ENCODE data around the gene SLC36A3.

Gene SLC36A3

DNA sequence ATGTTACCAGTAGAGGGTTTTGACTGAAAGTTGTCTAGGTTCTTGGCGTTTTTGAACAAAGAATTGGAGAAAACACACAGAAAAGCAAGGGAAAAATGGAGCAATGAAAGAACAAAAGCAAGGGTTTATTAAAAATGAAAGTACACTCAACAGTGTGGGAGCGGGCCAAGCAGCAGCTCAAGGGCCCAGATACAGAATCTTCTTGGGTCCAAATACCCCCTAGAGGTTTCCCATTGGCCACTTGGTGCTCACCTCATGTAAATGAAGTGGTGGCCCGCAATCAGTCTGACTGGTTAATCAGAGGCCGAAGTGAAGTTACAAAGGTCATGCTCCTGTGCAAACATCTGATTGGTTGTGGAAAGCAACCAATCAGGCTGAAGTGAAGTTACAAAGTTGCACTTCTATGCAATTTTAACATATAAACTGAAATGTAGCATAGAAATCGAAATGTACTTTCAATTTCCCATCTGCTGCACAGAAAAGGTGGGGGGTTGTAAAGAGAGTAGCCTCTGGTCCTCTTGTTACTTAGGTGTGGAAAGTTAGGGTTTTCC lies 52.5 kb downstream of the SLC36A3 start:
- H3K4me3 ChIP-seq (replicated peaks; ENCODE audit: low read depth, low read length): no peak overlapping the region
- no peak for DNase-seq (ENCODE audit: extremely low read depth, insufficient read length)

DNA sequence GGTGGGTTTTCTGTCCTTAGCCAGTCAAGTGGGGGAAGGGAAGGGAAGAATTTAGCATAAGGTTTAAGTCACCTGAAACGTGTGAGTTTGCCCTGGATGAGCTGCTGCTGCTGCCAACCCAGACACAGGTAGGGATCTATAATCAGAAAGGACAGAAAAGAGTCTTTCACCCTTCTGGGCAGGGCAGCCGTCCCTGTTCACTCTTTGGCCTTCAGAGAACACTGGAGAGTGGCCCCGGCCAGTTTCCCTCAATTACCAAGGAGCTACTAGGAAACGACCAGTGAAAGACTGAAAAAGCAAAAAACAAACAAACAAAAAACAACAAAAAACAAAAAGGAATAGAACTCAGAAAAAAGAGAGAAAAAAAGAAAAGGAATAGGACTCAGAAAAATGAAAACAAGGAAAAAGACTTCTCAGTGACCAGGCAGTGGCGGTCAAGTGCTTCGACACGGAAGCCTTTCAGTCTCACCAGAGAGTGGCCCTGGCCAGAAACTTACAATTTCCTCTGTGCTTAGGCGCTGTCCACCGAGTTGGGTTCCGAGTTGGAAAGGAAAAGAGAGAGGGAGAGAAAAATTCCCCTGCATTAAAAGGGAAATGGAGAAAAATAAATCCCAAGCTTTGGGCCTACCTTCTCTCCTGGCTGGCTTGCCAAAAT lies 53.1 kb downstream of the SLC36A3 start:
- no peaks in the 10 kb centered on the region for H3K27me3 ChIP-seq (replicated peaks; ENCODE audit: control insufficient read depth, insufficient read depth, low read length)
- H3K36me3 ChIP-seq (ENCODE audit: control insufficient read depth, insufficient read depth, low read length): no peaks in the 10 kb centered on the region
- TF ChIP-seq, protein P1, sequence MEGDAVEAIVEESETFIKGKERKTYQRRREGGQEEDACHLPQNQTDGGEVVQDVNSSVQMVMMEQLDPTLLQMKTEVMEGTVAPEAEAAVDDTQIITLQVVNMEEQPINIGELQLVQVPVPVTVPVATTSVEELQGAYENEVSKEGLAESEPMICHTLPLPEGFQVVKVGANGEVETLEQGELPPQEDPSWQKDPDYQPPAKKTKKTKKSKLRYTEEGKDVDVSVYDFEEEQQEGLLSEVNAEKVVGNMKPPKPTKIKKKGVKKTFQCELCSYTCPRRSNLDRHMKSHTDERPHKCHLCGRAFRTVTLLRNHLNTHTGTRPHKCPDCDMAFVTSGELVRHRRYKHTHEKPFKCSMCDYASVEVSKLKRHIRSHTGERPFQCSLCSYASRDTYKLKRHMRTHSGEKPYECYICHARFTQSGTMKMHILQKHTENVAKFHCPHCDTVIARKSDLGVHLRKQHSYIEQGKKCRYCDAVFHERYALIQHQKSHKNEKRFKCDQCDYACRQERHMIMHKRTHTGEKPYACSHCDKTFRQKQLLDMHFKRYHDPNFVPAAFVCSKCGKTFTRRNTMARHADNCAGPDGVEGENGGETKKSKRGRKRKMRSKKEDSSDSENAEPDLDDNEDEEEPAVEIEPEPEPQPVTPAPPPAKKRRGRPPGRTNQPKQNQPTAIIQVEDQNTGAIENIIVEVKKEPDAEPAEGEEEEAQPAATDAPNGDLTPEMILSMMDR (IDR thresholded peaks at IDR 0.05; ENCODE audit: insufficient read depth, low read length, poor library complexity, severe bottlenecking): no peak
- DNase-seq (ENCODE audit: extremely low read depth, insufficient read length): no peak
- no peak overlapping the region for H3K4me3 ChIP-seq (replicated peaks; ENCODE audit: low read depth, low read length)

More for the DNA sequence above, 52.5 kb downstream of the SLC36A3 start:
- TF ChIP-seq, protein P1 (IDR thresholded peaks at IDR 0.05; ENCODE audit: insufficient read depth, low read length, poor library complexity, severe bottlenecking): no peak
- Histone ChIP-seq H3K27me3 (replicated peaks; ENCODE audit: control insufficient read depth, insufficient read depth, low read length) (no peaks in the 10 kb centered on the region), H3K36me3 (ENCODE audit: control insufficient read depth, insufficient read depth, low read length) (no peaks in the 10 kb centered on the region)

DNA sequence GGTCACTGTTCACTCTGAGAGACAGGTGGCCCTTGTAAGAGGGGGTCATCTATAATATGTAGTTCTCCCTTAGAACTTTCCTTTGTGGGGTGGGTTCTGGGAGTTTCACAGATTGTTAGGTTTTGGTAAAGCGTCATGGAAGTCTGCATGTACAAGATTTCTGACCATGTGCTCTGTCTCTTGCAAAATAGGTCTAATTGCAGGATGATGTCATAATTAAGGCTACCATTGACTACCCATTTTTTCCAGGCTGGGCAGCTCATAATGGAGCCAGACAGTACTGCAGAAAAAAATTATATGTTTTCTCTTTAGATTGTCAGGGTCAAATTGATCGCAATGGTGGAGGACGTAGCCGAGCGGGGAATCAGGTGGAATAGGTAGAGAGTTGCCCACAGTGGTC lies 54.3 kb downstream of the SLC36A3 start:
- Histone ChIP-seq H3K27me3 (replicated peaks; ENCODE audit: control insufficient read depth, insufficient read depth, low read length) (no peaks in the 10 kb centered on the region), H3K4me3 (replicated peaks; ENCODE audit: low read depth, low read length) (no peak overlapping the region), H3K36me3 (ENCODE audit: control insufficient read depth, insufficient read depth, low read length) (no peaks in the 10 kb centered on the region)
- TF ChIP-seq, protein P1 (IDR thresholded peaks at IDR 0.05; ENCODE audit: insufficient read depth, low read length, poor library complexity, severe bottlenecking): no peak
- no peak for DNase-seq (ENCODE audit: extremely low read depth, insufficient read length)

DNA sequence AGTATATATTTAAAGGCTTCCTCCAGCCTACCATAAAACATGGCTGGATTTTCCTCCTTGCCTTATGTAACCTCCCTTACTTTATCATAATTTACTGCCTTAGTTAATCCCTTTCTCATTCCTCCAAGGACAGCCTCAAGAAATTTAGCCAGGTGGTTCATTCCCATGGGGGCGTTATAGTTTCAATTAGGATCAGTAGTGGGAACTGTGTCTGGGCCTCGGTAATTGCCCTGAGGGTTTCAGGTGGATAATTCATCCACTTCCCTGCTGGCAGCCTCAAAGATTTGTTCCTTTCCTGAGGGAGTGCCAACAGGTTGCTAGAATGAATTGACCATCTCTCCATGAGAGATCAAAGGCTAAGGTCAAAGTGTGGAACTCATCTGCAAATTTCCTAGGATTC lies 54.9 kb downstream of the SLC36A3 start:
- TF ChIP-seq, protein P1 (IDR thresholded peaks at IDR 0.05; ENCODE audit: insufficient read depth, low read length, poor library complexity, severe bottlenecking): no peak
- H3K4me3 ChIP-seq (replicated peaks; ENCODE audit: low read depth, low read length): no peak overlapping the region
- no peaks in the 10 kb centered on the region for H3K27me3 ChIP-seq (replicated peaks; ENCODE audit: control insufficient read depth, insufficient read depth, low read length)
- H3K36me3 ChIP-seq (ENCODE audit: control insufficient read depth, insufficient read depth, low read length): no peaks in the 10 kb centered on the region
- no peak for DNase-seq (ENCODE audit: extremely low read depth, insufficient read length)

DNA sequence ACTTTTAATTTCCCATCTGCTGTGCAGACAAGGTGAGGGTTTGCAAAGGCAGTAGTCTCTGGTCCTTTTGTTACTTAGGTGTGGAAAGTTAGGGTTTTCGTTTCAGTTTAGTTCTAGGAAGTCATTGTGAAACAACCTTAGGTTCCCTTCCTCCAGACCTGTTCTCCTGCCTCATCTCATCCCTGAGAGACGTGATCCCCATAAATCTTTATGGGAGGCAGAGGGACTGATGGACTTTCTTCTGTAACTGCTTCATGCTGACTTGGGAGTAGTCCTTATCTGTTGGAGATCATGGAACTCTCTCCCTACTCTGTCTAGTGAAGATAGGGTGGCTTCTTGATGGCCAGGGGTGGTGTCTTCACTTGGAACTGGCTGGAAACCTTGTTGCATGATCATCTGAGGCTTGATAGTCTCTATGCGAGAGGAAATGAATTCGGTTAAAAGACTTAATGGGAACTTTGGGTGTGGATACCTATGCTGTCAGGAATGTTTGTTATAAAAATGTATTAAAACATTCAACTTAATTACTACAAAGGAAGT lies 57.8 kb downstream of the SLC36A3 start:
- Histone ChIP-seq H3K27me3 (replicated peaks; ENCODE audit: control insufficient read depth, insufficient read depth, low read length) (no peaks in the 10 kb centered on the region), H3K4me3 (replicated peaks; ENCODE audit: low read depth, low read length) (no peak overlapping the region), H3K36me3 (ENCODE audit: control insufficient read depth, insufficient read depth, low read length) (no peaks in the 10 kb centered on the region)
- TF ChIP-seq, protein P1 (IDR thresholded peaks at IDR 0.05; ENCODE audit: insufficient read depth, low read length, poor library complexity, severe bottlenecking): no peak
- DNase-seq (ENCODE audit: extremely low read depth, insufficient read length): no peak

Data from GM06990 (cell line).